SU-DHL-6 (cell line): Measurements from ENCODE around the gene NINL.

Source experiments
- H2AFZ ChIP-seq: fragments of 200-600 bp; sonication (generic); 2 replicates; pipeline ENCODE4 v1.6.1; 2014; ENCODE audit warnings: low read depth, mild to moderate bottlenecking, moderate library complexity, mixed read lengths, antibody characterized with exemption, low read length; ENCODE audit not compliant: severe bottlenecking
- H3F3A ChIP-seq: fragments of 200-600 bp; shearing (Covaris generic); 2 replicates; pipeline ENCODE4 v1.6.0; 2016; ENCODE audit warnings: antibody characterized with exemption, mild to moderate bottlenecking; ENCODE audit not compliant: insufficient read depth
- H3K27ac ChIP-seq: fragments of 200-600 bp; sonication (generic); 2 replicates; pipeline ENCODE4 v1.5.1; 2016; ENCODE audit warnings: low read depth, mild to moderate bottlenecking, low read length, moderate library complexity, mixed read lengths
- H3K27me3 ChIP-seq: fragments of 200-600 bp; sonication (generic), shearing (Covaris generic); 2 replicates; pipeline ENCODE4 v1.6.0; 2014; ENCODE audit warnings: mild to moderate bottlenecking, low read length
- H3K36me3 ChIP-seq: fragments of 200-600 bp; sonication (generic); 2 replicates; pipeline ENCODE4 v1.6.1; 2014; ENCODE audit warnings: mild to moderate bottlenecking, low read length, mixed read lengths
- H3K4me2 ChIP-seq: fragments of 300-600, 200-600 bp; shearing (Covaris generic), sonication (generic); 2 replicates; pipeline ENCODE4 v1.6.0; 2014; ENCODE audit warnings: low read length, low read depth, mild to moderate bottlenecking; ENCODE audit not compliant: poor library complexity, severe bottlenecking
- H3K4me3 ChIP-seq: fragments of 200-600 bp; sonication (generic); 2 replicates; pipeline ENCODE4 v1.5.1; 2014; ENCODE audit warnings: antibody characterized with exemption, low read length, mild to moderate bottlenecking, mixed read lengths; ENCODE audit not compliant: insufficient read depth, poor library complexity, severe bottlenecking
- H3K79me2 ChIP-seq: fragments of 200-600 bp; sonication (generic); 2 replicates; pipeline ENCODE4 v1.6.1; 2014; ENCODE audit warnings: mild to moderate bottlenecking, low read length, moderate library complexity; ENCODE audit not compliant: insufficient read depth
- H3K9ac ChIP-seq: fragments of 200-600 bp; sonication (generic); 2 replicates; pipeline ENCODE4 v1.7.0; 2014; ENCODE audit warnings: mild to moderate bottlenecking, low read length
- H3K9me2 ChIP-seq: fragments of 200-600 bp; sonication (generic); replicated peaks from 2 replicates; pipeline ENCODE4 v1.6.1; 2014; ENCODE audit warnings: low read length; ENCODE audit not compliant: insufficient read depth
- H3K9me3 ChIP-seq: fragments of 200-600 bp; sonication (generic); 2 replicates; pipeline ENCODE4 v1.6.1; 2014; ENCODE audit warnings: low read length, mixed read lengths; ENCODE audit not compliant: insufficient read depth
- H4K20me1 ChIP-seq: fragments of 200-600 bp; sonication (generic); 2 replicates; pipeline ENCODE4 v1.6.1; 2014; ENCODE audit warnings: low read depth, mild to moderate bottlenecking, antibody characterized with exemption, low read length, moderate library complexity, mixed read lengths
- CTCF ChIP-seq: fragments of 200-600 bp; sonication (generic); IDR thresholded peaks from one replicate; pipeline ENCODE4 v1.5.1; 2017; ENCODE audit warnings: antibody characterized with exemption, mild to moderate bottlenecking, low read length, moderate library complexity; ENCODE audit not compliant: insufficient read depth, poor library complexity, severe bottlenecking
- EZH2phosphoT487 ChIP-seq: fragments of 200-600 bp; sonication (generic), shearing (Covaris generic); conservative IDR thresholded peaks from 2 replicates; pipeline ENCODE4 v1.6.1; 2018; ENCODE audit warnings: mild to moderate bottlenecking, antibody characterized with exemption, low read length, moderate library complexity, mixed read lengths

The NINL gene

GRCh38 chr20:25629816-25630499 lies 44.6 kb upstream of the NINL start:
- Histone ChIP-seq H3F3A (no peaks in the 10 kb centered on the region), H3K4me3 (no peak overlapping the region), H3K4me2 (no peak overlapping the region), H3K9ac (no peak overlapping the region), H3K36me3 (peaks cover 8% of the 10 kb centered on the region), H3K9me3 (no peaks in the 10 kb centered on the region), H3K27me3 (no peaks in the 10 kb centered on the region), H3K27ac (no peak overlapping the region), H4K20me1 (no peaks in the 10 kb centered on the region), H2AFZ (no peak overlapping the region), H3K79me2 (peaks cover 13% of the 10 kb centered on the region), H3K9me2 (no peaks in the 10 kb centered on the region)
- TF ChIP-seq EZH2phosphoT487, result no peak
- no peak for TF ChIP-seq CTCF

GRCh38 chr20:25626779-25627178 lies 41.4 kb upstream of the NINL start:
- no peak overlapping the region for H3K4me2 ChIP-seq
- no peaks in the 10 kb centered on the region for H3K36me3 ChIP-seq
- no peaks in the 10 kb centered on the region for H3F3A ChIP-seq
- no peaks in the 10 kb centered on the region for H4K20me1 ChIP-seq
- H3K27me3 ChIP-seq, result no peaks in the 10 kb centered on the region
- TF ChIP-seq EZH2phosphoT487 (no peak), CTCF (no peak)
- H3K9ac ChIP-seq, result no peak overlapping the region
- H3K4me3 ChIP-seq, result no peak overlapping the region
- peaks cover 35% of the 10 kb centered on the region for H3K79me2 ChIP-seq
- H3K9me2 ChIP-seq, result no peaks in the 10 kb centered on the region
- no peak overlapping the region for H3K27ac ChIP-seq
- H2AFZ ChIP-seq, result no peak overlapping the region
- no peaks in the 10 kb centered on the region for H3K9me3 ChIP-seq

GRCh38 chr20:25624500-25624939 lies 39.2 kb upstream of the NINL start:
- Histone ChIP-seq H3K4me2 (peak overlapping the region; percentile 83), H4K20me1 (no peaks in the 10 kb centered on the region), H3K9me2 (no peaks in the 10 kb centered on the region), H3K4me3 (peak overlapping the region; percentile 58), H3K27ac (peak overlapping the region; percentile 87), H3K9ac (peak overlapping the region; percentile 81), H3F3A (no peaks in the 10 kb centered on the region), H3K27me3 (no peaks in the 10 kb centered on the region), H2AFZ (peak overlapping the region; percentile 56), H3K9me3 (no peaks in the 10 kb centered on the region), H3K36me3 (no peaks in the 10 kb centered on the region), H3K79me2 (peaks cover 39% of the 10 kb centered on the region)
- TF ChIP-seq CTCF, result no peak
- no peak for TF ChIP-seq EZH2phosphoT487
